Caki2 (cell line): ENCODE results near the gene GPC4. TPM values are rescaled to one million over a fixed set of nuclear protein-coding genes. Genes with fewer than 3 reads are reported as not detected.
"Not testable (repeated sequence)": the region's sequence is repeated elsewhere in the genome, so short reads cannot be mapped to it uniquely, and the experiment has no call there.

Experiments
- DNase-seq: peaks from one replicate; pipeline ENCODE4 v3.0.0-alpha.2; 2015; ENCODE audit warnings: low read depth
- in situ Hi-C: cut with HindIII; loops from 2 replicates; pipeline ENCODE4 v1.10.0; 2016; ENCODE audit warnings: low sequenced_read_pairs, low pct_unique_long_range_greater_than_20kb, mixed read lengths
- total RNA-seq: library from RNA; depleted of rRNA; stranded (reverse); fragments of >200 nt; shearing (Covaris generic); gene quantifications from 2 replicates; pipeline ENCODE4 v1.2.3, GENCODE V29; 2014; ENCODE audit warnings: low replicate concordance

The GPC4 gene
- total RNA-seq, 1 experiment from 2014 or later = 1.0 TPM

DNA sequence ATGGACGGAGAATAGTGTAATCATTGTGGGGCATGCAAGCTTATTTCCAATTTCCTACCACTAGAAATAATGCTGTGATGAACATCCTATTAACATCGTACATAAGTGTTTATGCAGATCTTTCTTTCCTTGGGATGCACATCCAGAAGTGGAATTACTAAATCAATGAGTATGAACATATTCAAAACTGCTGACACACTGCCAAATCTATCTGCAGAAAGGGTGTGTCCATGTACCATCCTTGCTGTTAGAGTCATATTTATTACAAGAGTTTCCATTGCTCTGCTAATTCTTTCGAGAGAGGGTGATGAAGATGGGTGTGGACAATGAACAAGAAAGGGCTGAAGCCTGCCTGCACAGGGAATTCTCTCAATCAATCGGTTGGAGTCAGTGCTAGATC, 82.6 kb downstream of the GPC4 start:
- in situ Hi-C loops = no loop called here

GRCh38 chrX:133330956-133331355, 84.3 kb downstream of the GPC4 start:
- no peak for DNase-seq
- in situ Hi-C loops = no loop called here

More for the DNA sequence above, 82.6 kb downstream of the GPC4 start:
- no peak for DNase-seq

DNA sequence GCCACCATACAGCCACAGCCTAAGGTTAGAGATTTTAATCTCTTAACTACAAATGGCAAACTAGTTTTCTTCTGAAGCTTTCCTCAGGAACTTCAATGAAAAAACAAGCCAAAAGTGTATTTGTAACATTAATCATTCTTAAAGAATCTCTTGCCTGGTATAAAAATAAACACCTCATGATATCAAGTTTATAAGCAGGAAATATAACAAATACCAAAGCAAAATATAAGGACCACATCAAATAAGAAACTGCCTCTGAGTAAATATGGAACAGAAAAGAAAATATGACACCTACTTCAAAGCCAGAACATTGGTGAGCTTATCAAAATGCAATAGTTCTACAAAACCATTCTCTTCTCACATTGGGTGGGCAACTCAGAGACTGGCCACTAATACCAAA, 89.9 kb downstream of the GPC4 start:
- in situ Hi-C loops = no loop called here
- DNase-seq = no peak

DNA sequence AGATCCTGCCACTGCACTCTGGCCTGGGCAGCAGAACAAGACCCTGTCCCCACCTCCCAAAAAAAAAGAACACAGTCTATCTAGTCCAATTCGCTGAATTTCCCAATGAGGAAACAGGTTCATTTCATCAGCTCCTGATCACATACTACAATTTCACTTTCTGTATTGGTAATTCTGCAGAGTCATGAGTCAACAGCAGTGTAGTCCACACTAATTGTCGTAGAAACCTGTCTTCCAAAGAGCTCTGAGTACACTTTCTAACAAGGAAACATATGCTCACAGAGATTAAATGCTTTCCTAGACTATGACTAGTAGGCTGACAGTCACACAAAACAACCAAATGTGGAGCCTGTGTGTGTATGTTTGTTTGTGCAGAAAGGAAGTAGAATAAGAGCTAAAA, 91.9 kb downstream of the GPC4 start:
- no peak for DNase-seq
- in situ Hi-C loops = no loop called here

DNA sequence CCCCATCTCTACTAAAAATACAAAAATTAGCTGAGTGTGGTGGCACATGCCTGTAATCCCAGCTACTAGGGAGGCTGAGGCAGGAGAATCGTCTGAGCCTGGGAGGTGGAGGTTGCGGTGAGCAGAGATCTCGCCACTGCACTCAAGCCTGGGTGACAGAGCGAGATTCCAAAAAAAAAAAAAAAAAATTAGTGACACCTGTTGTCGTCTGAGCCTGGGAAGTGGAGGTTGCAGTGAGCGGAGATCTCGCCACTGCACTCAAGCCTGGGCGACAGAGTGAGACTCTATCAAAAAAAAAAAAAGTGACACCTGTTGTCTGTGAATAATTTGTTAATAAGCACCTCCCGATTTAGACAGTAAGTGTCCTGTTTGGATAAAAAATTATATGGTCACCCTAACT, 93.0 kb downstream of the GPC4 start:
- in situ Hi-C loops, DNase-seq: not testable (repeated sequence)

DNA sequence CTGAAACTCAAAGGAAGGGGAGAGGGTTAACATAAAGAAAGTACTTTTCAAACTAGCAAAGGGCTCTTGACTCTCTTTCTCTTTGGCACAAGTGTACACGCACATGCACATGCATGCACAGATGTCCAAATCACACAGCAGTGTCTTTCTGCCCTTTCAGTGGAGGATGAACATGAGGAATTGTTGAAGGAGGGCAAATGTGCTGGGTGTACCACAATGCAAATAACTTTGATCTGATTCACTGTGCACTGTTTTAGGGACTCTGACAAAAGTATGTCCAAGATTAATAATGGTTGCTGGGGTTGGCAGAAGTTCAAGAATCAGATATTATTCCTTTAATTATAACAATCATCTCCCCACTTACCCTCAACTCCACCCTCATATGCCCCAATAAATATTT, 93.8 kb downstream of the GPC4 start:
- no peak for DNase-seq
- in situ Hi-C loops = no loop called here

GRCh38 chrX:133314281-133314680, 101.0 kb downstream of the GPC4 start:
- no peak for DNase-seq
- in situ Hi-C loops = no loop called here

DNA sequence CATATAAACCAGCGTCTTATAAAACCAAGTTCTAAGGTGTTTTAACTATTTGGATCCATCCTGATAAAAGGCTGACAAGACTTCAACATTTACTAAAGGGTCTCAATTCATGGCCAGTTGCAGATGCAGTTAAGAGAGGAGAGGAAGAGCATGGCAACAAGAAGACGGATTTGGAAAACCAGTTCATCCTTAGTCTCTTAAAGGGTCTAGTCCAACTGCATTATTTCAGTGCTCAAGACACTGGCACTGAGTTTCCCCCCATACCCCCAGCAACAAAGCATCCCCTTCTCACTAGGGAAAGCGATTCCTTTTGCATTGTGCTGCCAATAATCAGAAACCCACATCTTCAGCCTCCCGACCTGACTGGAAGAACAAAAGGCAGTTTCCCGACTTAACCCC, 106.8 kb downstream of the GPC4 start:
- in situ Hi-C loops = no loop called here
- DNase-seq = no peak

DNA sequence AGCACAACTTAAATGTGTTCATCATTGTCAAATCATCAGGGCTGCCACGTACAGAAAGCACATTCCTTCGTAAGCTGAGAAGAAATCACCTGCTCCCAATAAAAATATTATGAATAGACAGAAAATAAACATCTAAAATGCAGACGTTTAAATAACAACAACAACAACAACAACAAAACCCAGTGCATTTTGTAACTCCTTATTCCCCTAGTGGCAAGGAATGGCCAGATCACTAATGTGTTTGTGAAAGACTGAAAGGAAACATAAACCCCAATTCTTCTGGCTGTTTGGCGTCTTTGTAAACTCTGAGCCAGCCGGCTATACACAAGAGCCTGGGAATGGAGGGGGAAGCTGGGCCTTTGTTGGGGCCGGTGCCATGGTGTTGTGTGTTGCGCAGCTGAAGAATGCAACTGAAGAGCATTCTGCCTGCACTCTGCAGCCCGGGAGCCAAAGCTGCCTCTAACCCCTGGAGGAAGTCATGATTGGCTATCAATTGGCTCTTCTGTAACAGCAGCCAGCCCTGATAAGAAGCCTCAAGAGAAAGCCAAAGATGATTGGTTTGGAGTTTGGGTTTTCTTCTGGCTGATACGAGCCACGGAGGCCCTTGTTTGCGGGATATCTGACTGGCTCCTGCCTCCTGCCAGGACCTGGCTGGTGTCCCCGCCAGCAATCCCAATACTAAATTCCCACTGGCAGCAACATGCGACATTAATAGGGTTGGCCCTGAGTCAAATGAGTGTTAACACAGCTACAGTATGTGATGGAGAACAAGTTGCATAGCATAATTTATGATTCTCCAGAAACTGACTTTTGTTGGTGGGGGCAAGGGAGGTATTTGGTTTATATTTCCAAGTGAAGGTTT, 107.4 kb downstream of the GPC4 start:
- no peak for DNase-seq
- in situ Hi-C loops = no loop called here

- in situ Hi-C loops = no loop called here
- DNase-seq = no peak
Observed at GRCh38 chrX:133307094-133307493, 108.2 kb downstream of the GPC4 start.

- DNase-seq = no peak
- in situ Hi-C loops = no loop called here
Observed at GRCh38 chrX:133306316-133306715, 109.0 kb downstream of the GPC4 start.

DNA sequence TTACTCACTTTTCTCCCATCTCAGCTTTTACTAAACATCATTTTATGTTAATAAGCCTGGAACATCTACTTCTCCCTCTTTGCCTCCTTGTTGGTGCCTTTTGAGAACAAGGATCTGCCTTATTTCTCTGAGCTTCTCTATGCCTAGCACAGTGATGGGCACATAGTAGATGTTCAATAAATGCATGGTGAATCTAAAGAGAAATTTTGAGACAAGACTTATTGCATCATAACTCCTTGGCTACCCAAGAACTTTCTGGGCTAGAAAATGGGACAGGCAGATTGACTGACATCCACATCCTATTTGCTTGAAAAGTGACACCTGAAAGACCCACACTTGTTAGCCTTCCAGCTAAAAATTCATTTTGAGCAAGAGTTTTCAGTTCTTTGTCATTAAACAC, 109.9 kb downstream of the GPC4 start:
- in situ Hi-C loops = no loop called here
- DNase-seq = no peak

DNA sequence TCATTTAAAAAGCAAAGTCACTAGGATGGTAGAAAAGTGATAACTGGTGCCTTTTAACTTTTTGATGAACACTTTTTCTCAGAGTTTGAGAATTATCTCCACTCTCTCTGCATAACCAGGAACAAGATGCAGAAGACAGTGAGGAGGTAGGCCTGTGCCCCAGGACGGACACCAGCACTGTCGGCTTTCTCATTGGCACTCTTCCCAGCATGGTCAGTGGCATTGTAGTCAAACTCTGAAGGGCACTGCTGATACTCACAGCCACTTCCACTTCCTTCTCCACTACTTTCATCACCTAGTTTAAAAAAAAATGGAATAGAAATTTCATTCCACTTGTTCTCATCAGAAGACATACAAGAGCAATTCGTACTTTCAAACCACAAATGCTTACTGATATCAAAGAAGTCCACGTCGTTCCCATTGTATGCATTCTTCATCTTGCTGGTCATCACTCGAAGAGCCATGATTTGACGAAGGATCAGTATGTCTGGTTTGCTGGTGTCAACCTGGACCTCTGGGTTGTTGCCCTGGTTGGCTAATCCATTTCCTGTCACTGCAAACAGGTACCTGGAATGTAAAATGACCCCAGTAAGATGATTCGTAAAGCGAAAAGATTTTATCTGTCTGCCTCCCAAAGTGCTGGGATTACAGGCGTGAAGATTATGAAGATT, 112.4 kb downstream of the GPC4 start:
- in situ Hi-C loops = no loop called here
- no peak for DNase-seq

- in situ Hi-C loops = no loop called here
- no peak for DNase-seq
Observed at GRCh38 chrX:133300591-133300990, 114.7 kb downstream of the GPC4 start.

DNA sequence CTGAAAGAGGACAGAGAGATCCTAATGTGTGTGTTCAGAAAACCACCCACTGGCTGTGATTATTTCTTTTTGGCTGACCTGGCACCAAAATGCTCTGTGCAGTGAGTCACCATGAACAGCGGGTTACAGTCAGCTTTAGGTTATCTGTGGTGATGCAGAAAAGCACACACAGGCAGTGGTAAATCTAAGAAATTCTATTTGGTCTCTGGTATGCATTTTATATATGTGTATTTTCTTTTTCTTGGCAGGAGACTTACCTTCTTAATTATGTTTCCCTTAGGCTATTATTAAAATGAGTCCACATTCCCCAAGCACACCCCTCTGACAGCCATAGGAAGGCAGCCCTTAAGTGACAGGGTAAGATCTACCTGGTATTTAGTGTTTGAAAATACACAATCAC, 118.0 kb downstream of the GPC4 start:
- peak; percentile 41 for DNase-seq
- in situ Hi-C loops = no loop called here

DNA sequence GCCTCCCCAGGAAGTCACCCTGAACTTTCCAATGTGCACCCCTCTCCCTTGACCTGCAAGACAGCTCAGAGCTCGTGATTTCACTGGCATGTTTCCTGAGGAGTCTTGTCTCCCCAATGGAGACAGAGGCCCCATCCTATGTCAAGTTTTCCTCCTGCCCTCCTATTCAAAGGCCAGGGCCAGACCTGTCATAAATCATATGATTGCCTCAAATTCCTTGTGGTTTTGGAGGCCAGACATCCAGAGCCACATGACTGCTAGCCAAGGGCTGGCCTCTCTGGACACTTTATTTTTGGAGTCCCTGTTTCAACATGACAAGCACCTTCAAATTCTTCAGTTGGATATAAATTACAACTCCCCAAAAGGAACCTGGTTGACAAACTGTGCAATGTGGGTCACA, 121.2 kb downstream of the GPC4 start:
- peak; percentile 9 for DNase-seq
- in situ Hi-C loops = no loop called here

DNA sequence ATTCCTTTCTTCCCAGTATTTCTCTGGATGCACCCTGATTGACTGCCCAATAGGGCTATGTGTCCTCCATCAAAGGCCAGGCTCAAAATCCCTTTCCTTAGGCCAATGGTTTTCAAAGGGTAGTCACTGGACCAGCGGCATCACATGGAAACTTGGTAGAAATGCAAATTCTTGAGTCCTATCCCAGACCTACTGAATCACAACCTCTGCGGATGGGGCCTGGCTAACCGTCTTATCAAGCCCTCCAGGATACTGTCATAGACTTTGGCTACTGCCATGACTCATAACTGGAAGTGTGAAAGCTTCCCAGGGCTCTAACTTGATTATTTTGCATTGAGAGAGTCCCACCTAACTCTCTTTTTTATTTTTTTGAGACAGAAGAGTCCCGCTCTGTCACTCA, 125.2 kb downstream of the GPC4 start:
- in situ Hi-C loops = no loop called here
- no peak for DNase-seq

- in situ Hi-C loops = no loop called here
- no peak for DNase-seq
Observed at GRCh38 chrX:133287860-133288259, 127.4 kb downstream of the GPC4 start.

- no peak for DNase-seq
- in situ Hi-C loops = no loop called here
Observed at GRCh38 chrX:133285341-133285740, 129.9 kb downstream of the GPC4 start.
